ENCODE data around the gene ADARB1. TPM values are rescaled to one million over a fixed set of nuclear protein-coding genes. Genes with fewer than 3 reads are reported as not detected.

ADARB1 gene
- total and polyA plus RNA-seq, 2 of the 8 experiments (the other 6 are each of a cell fraction or from before 2014, with no cell fraction given): 4.7 to 14.9 TPM

DNA sequence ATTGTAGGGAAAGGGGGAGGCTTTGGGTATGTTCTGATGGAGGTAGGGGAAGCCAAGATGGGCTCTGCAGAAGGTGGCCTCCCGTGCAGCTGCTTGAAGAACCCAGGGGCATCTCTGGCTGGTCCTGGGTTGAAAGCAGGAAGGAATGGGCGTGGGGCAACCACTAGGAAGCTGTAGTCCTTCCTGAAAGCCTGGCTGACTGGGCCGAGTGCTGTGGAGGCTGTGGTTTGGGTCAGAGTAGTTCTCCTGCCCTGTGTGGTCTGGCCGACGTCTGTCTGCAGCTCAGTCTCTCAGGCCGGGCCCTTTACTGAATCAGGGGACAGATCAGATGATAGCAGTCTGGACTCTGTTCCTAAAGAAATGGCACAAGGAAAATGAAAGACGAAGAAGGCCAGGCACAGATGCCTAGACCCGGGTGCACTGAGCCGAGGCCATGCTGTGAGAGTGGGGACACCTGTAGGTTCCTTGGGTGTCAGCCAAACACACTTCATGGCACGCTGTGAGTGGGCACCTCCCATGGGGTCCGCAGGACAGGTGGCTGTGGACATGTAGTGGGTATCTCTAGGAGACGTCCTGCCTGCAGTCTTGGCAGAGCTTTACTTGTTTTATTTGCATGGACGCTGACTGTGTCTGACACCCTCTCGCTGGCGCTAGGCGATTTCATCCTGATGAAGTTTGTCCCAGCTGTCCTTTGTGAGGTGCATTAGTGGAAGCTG, 126.4 kb downstream of the ADARB1 start:
- H2AFZ ChIP-seq (ENCODE audit: low read length): no peak overlapping the region
- H3K14ac ChIP-seq (ENCODE audit: insufficient read length): no peak overlapping the region
- no peak for DNase-seq (ENCODE audit: low read depth in 1 of 2, low spot score in 2 of 2)
- no peaks in the 10 kb centered on the region for H3K9me3 ChIP-seq (ENCODE audit: insufficient read depth in 2 of 2, low read depth in 1 of 2, low read length in 1 of 2)
- WGBS, 2 experiments (ENCODE audit: extremely low coverage in 1 of 2, insufficient coverage in 1 of 2, insufficient read length in 1 of 2, insufficient replicate concordance in 2 of 2, low coverage in 1 of 2, low lambda C conversion rate in 2 of 2, missing lambda C conversion rate in 1 of 2): 87% methylated on average over 16 of the region's 16 CpGs; no CpG with 5 or more reads in 1 of the 2 experiments
- no peak overlapping the region for H3K56ac ChIP-seq (replicated peaks; ENCODE audit: insufficient read length, low read depth, low read length)
- ChIA-PET CTCF (ENCODE audit: partially characterized antibody) (interaction anchor here (0.8 to 1.5 kb wide), 4 partner anchors 9 to 64 kb away, joined by 3 to 4 read pairs (median 4); no protein-coding TSS in a partner anchor), POLR2A (ENCODE audit: partially characterized antibody) (no interaction called here)
- no peak overlapping the region for H2BK20ac ChIP-seq (ENCODE audit: low read length)
- no peak for TF ChIP-seq HDAC2 (IDR thresholded peaks at IDR 0.05; ENCODE audit: borderline replicate concordance in 1 of 2, low read depth in 2 of 2, low read length in 2 of 2)
- TF ChIP-seq POU5F1 (IDR thresholded peaks at IDR 0.05; ENCODE audit: low read depth, low read length): no peak
- no peak for TF ChIP-seq HDAC6 (IDR thresholded peaks at IDR 0.05; ENCODE audit: low read depth, low read length)
- H3K4ac ChIP-seq (replicated peaks; ENCODE audit: insufficient read length, low read depth, low read length): no peak overlapping the region
- no peaks in the 10 kb centered on the region for H3K4me1 ChIP-seq (replicated peaks in 1 of 4; ENCODE audit: control insufficient read depth in 3 of 4, insufficient read depth in 4 of 4, low read length in 3 of 4)
- no peak overlapping the region for H4K5ac ChIP-seq (ENCODE audit: insufficient read length, low read depth, low read length)
- H3K4me2 ChIP-seq (ENCODE audit: insufficient read depth in 1 of 2, low read depth in 2 of 2, low read length in 2 of 2): no peak overlapping the region
- H4K20me1 ChIP-seq (replicated peaks in 1 of 2; ENCODE audit: control insufficient read depth in 1 of 2, insufficient read depth in 2 of 2, low read length in 2 of 2): peaks cover 0 to 5% of the 10 kb centered on the region in 2 experiments
- no peaks in the 10 kb centered on the region for H3K79me1 ChIP-seq (ENCODE audit: low read depth, low read length)
- no peak overlapping the region for H2BK15ac ChIP-seq (ENCODE audit: low read length)
- no peak overlapping the region for H2BK12ac ChIP-seq (ENCODE audit: low read depth, low read length)
- H2BK120ac ChIP-seq (replicated peaks; ENCODE audit: low read depth, low read length): no peak overlapping the region
- H3K9ac ChIP-seq (replicated peaks in 1 of 4; ENCODE audit: extremely low read depth in 1 of 4, low read depth in 3 of 4, low read length in 3 of 4): no peak overlapping the region
- H3K36me3 ChIP-seq (ENCODE audit: control insufficient read depth in 2 of 4, insufficient read depth in 4 of 4, low read length in 3 of 4): peaks cover 0 to 3% (median 0%) of the 10 kb centered on the region in 4 experiments; a peak in 2 of 8 replicates
- no peak overlapping the region for H3K18ac ChIP-seq (ENCODE audit: extremely low read depth, low read length)
- H3K23ac ChIP-seq (ENCODE audit: insufficient read length): no peak overlapping the region
- H4K8ac ChIP-seq (ENCODE audit: extremely low read depth, insufficient read depth, low read length): no peak overlapping the region
- H3K27ac ChIP-seq (ENCODE audit: low read depth, low read length): no peak overlapping the region
- no peaks in the 10 kb centered on the region for H3K79me2 ChIP-seq (ENCODE audit: control insufficient read depth in 1 of 2, insufficient read depth in 2 of 2, low read length in 2 of 2)
- no peaks in the 10 kb centered on the region for H3K27me3 ChIP-seq (replicated peaks in 1 of 4; ENCODE audit: control insufficient read depth in 3 of 4, extremely low read depth in 1 of 4, insufficient read depth in 3 of 4, low read length in 3 of 4)
- no peak overlapping the region for H4K91ac ChIP-seq (replicated peaks; ENCODE audit: insufficient read length, low read length)
- no peak overlapping the region for H2AK5ac ChIP-seq (ENCODE audit: low read depth, low read length)
- no peak overlapping the region for H3K4me3 ChIP-seq (ENCODE audit: extremely low read depth in 1 of 4, insufficient read depth in 2 of 4, low read depth in 3 of 4, low read length in 4 of 4)
- H3K23me2 ChIP-seq (ENCODE audit: low read depth, low read length): no peaks in the 10 kb centered on the region
- H2BK5ac ChIP-seq (ENCODE audit: low read depth, low read length): no peak overlapping the region
- no peak for FAIRE-seq

All from H1 (cell line).